ENCODE data around the gene MAML2.

DNA sequence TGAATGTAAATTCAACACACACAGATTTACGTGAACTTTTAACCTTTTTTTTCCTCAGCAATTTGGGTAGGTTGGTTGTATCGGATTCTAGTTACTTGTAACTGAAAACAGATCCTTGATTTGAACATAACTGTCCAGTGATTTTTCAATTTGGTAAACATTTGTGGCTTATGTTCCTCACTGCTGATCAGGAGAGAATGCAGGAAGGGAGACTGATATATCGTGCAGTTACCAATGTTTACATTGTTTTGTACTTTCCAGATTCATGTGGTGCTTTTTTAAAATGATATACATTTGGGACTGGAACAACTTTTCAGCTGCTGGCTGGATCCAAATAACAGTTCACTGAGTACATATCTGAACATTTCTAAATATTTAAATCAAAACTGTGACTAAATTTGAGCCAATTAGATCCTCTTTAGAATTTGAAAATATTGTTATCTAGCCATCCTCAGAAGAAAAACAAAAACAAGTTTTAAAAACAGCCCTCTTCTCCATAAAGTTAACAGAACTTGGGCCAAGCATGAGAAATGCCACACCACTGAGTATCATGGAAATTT lies 334.8 kb downstream of the MAML2 start:
- TF ChIP-seq, protein P1, sequence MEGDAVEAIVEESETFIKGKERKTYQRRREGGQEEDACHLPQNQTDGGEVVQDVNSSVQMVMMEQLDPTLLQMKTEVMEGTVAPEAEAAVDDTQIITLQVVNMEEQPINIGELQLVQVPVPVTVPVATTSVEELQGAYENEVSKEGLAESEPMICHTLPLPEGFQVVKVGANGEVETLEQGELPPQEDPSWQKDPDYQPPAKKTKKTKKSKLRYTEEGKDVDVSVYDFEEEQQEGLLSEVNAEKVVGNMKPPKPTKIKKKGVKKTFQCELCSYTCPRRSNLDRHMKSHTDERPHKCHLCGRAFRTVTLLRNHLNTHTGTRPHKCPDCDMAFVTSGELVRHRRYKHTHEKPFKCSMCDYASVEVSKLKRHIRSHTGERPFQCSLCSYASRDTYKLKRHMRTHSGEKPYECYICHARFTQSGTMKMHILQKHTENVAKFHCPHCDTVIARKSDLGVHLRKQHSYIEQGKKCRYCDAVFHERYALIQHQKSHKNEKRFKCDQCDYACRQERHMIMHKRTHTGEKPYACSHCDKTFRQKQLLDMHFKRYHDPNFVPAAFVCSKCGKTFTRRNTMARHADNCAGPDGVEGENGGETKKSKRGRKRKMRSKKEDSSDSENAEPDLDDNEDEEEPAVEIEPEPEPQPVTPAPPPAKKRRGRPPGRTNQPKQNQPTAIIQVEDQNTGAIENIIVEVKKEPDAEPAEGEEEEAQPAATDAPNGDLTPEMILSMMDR (IDR thresholded peaks at IDR 0.05), result no peak
- no peak for TF ChIP-seq POLR2A (IDR thresholded peaks at IDR 0.05)
